ENCODE measurements around the gene VIPR2. TPM values are rescaled to one million over a fixed set of nuclear protein-coding genes. Genes with fewer than 3 reads are reported as not detected.

VIPR2 gene
- total and polyA plus RNA-seq, 9 donors, result 6.7 to 11.3 (median 8.6) TPM

DNA sequence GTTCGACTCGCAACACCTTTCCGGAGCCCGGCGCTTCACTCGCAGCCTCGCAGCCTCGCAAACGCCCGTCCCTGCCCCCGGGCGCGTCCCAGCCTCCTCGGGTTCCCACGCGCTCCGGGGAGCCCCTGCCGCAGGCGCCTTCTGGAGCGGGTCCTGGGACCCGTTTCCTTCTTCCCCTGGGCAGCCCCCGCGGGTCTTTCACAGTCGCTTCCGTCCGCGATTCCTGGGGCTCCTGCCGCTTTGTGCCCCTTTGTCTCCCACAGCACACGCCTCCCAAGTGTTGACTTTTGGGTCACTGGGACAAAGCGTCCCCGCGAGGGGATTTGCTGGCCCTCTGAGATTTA lies 147.6 kb downstream of the VIPR2 start:
- Histone ChIP-seq H3K4me3 (ENCODE audit: low read length) (no peak overlapping the region), H3K36me3 (ENCODE audit: control insufficient read depth, insufficient read depth, low read length) (no peaks in the 10 kb centered on the region), H3K9me3 (replicated peaks; ENCODE audit: control insufficient read depth, low read depth, low read length) (no peaks in the 10 kb centered on the region), H3K27me3 (ENCODE audit: control insufficient read depth, insufficient read depth, low read length) (peaks cover 51% of the 10 kb centered on the region), H3K4me1 (ENCODE audit: control insufficient read depth, insufficient read depth, low read length) (peaks cover 5% of the 10 kb centered on the region), H3K27ac (ENCODE audit: low read length) (no peak overlapping the region)
- no peak for DNase-seq
- WGBS (ENCODE audit: insufficient coverage), result 47% methylated on average over 32 of the region's 32 CpGs

DNA sequence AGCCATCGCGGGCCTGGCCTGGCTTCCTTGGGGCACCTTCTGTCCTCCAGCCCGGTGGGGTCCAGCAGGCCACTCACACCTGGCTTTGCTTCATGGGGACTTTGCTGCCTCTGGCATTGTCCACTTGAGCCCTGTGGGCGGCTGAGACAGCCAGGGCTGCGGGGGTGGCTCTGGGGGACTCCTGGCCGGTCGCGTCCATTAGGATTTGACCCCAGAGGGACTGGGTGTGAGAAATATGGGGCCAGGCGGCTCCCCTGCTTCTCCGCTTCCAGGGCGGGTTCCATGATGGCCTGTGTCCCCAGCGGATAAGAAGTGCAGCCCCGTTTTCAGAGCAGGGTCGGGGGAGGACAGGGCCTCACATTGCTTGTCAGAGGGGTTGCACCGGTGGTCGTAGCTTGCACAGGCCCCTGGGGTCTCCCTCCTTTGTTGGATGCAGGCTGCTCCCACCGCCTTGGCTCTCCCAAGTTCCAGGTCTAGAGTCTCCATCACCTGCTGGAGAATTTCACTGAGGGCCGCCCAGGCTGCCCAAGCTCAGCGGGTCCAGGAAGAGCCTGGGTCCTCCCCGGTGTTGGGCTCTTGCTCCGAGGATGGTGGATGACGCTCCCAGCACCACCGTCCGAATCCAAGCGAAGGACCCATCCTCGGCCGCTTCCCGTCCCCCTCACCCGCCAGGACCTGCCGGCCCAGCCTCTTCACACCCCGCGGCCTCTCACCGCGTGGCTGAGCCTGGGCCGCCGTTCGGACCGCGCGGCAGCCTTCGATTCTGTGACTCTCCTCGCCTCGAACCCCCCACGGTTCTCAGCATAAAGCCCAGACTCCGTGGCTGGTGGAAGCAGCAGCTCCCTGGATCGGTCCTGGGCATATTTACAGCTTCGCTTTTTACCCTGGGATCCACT lies 148.2 kb downstream of the VIPR2 start:
- Histone ChIP-seq H3K27ac (ENCODE audit: low read length) (no peak overlapping the region), H3K27me3 (ENCODE audit: control insufficient read depth, insufficient read depth, low read length) (peaks cover 55% of the 10 kb centered on the region), H3K9me3 (replicated peaks; ENCODE audit: control insufficient read depth, low read depth, low read length) (no peaks in the 10 kb centered on the region), H3K36me3 (ENCODE audit: control insufficient read depth, insufficient read depth, low read length) (no peaks in the 10 kb centered on the region), H3K4me3 (ENCODE audit: low read length) (no peak overlapping the region), H3K4me1 (ENCODE audit: control insufficient read depth, insufficient read depth, low read length) (peaks cover 9% of the 10 kb centered on the region)
- no peak for DNase-seq
- whole genome bisulfite sequencing (ENCODE audit: insufficient coverage), result 66% methylated on average over 46 of the region's 47 CpGs

DNA sequence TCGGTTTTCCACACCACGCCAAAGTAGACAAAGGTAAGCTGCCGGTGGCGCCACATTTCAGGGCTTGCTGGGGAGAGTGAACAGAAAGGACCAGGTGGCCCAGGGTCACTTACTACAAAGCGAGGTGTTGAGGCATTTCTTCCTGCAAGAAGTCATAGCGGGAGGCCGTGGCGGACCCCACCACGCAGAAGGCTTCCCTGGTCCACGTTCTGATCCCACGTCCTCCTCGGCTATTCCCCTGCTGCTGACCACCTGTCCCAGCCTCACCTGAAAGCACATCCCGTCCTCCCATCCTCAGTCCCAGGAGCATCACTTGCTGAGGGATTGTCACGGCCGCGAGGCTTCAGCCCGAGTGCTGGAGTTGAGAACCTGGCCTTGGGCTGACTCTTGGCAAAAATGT lies 149.2 kb downstream of the VIPR2 start:
- no peak for DNase-seq
- Histone ChIP-seq H3K36me3 (ENCODE audit: control insufficient read depth, insufficient read depth, low read length) (no peaks in the 10 kb centered on the region), H3K4me3 (ENCODE audit: low read length) (no peak overlapping the region), H3K9me3 (replicated peaks; ENCODE audit: control insufficient read depth, low read depth, low read length) (no peaks in the 10 kb centered on the region), H3K27me3 (ENCODE audit: control insufficient read depth, insufficient read depth, low read length) (peaks cover 61% of the 10 kb centered on the region), H3K4me1 (ENCODE audit: control insufficient read depth, insufficient read depth, low read length) (peaks cover 10% of the 10 kb centered on the region), H3K27ac (ENCODE audit: low read length) (no peak overlapping the region)
- WGBS (ENCODE audit: insufficient coverage), result 91% methylated on average over 17 of the region's 17 CpGs

DNA sequence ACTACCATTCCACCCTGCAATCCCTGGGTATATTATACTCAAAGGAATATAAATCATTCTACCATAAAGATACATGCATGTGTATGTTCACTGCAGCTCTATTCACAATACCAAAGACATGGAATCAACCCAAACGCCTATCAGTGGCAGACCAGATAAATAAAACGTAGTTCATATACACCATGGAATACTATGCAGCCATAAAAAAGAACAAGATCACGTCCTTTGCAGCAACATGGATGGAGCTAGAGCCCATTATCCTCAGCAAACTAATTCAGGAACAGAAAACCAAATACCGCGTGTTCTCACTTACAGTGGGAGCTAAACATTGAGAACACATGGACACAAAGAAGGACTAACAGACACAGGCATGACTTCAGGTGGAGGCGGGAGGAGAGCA lies 150.0 kb downstream of the VIPR2 start:
- H3K27ac ChIP-seq (ENCODE audit: low read length), result no peak overlapping the region
- H3K4me3 ChIP-seq (ENCODE audit: low read length), result no peak overlapping the region

DNA sequence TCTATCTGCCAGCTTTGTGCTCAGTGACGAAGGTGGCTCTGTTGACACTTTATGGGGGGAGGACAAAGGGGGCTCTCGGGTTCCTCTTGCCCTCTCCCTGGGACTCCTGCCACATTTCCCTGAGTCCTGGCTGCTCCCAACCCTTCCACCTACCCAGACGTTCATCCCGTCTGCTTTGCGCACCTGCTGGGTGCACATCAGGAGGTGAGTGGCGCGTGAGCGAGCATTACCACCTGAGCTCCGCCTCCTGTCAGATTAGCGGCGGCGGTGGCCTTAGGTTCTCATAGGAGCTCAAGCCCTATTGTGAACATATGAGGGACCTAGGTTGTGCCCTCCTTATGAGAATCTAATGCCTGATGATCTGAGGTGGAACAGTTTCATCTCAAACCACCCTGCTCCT lies 151.1 kb downstream of the VIPR2 start:
- H3K4me3 ChIP-seq (ENCODE audit: low read length), result no peak overlapping the region
- H3K4me1 ChIP-seq (ENCODE audit: control insufficient read depth, insufficient read depth, low read length), result peaks cover 10% of the 10 kb centered on the region
- no peaks in the 10 kb centered on the region for H3K9me3 ChIP-seq (replicated peaks; ENCODE audit: control insufficient read depth, low read depth, low read length)
- H3K36me3 ChIP-seq (ENCODE audit: control insufficient read depth, insufficient read depth, low read length), result no peaks in the 10 kb centered on the region
- DNase-seq, result no peak
- H3K27me3 ChIP-seq (ENCODE audit: control insufficient read depth, insufficient read depth, low read length), result peaks cover 58% of the 10 kb centered on the region
- no peak overlapping the region for H3K27ac ChIP-seq (ENCODE audit: low read length)
- 98% methylated on average over 8 of the region's 12 CpGs for WGBS (ENCODE audit: insufficient coverage)

More for the DNA sequence above, 150.0 kb downstream of the VIPR2 start:
- Histone ChIP-seq H3K36me3 (ENCODE audit: control insufficient read depth, insufficient read depth, low read length) (no peaks in the 10 kb centered on the region), H3K4me1 (ENCODE audit: control insufficient read depth, insufficient read depth, low read length) (peaks cover 10% of the 10 kb centered on the region), H3K27me3 (ENCODE audit: control insufficient read depth, insufficient read depth, low read length) (peaks cover 58% of the 10 kb centered on the region), H3K9me3 (replicated peaks; ENCODE audit: control insufficient read depth, low read depth, low read length) (no peaks in the 10 kb centered on the region)
- DNase-seq, result no peak
- 89% methylated on average over 4 of the region's 6 CpGs for WGBS (ENCODE audit: insufficient coverage)

DNA sequence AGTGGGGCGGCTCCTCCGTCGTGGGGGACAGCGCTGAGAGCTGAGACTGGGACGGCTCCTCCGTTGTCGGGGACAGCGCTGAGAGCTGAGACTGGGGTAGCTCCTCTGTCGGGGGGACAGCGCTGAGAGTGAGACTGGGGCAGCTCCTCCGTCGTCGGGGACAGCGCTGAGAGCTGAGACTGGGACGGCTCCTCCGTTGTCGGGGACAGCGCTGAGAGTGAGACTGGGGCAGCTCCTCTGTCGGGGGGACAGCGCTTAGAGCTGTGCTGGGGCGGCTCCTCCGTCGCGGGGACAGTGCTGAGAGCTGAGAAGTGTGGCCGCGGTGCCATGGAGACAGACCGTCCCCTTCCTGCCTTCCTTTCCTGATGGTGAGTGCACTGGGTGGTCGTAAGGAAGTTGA lies 151.9 kb downstream of the VIPR2 start:
- Histone ChIP-seq H3K27me3 (ENCODE audit: control insufficient read depth, insufficient read depth, low read length) (peaks cover 57% of the 10 kb centered on the region), H3K4me1 (ENCODE audit: control insufficient read depth, insufficient read depth, low read length) (peaks cover 10% of the 10 kb centered on the region), H3K9me3 (replicated peaks; ENCODE audit: control insufficient read depth, low read depth, low read length) (no peaks in the 10 kb centered on the region), H3K4me3 (ENCODE audit: low read length) (no peak overlapping the region), H3K36me3 (ENCODE audit: control insufficient read depth, insufficient read depth, low read length) (no peaks in the 10 kb centered on the region), H3K27ac (ENCODE audit: low read length) (no peak overlapping the region)
- DNase-seq, result no peak
- WGBS (ENCODE audit: insufficient coverage), result 15% methylated on average over 20 of the region's 28 CpGs

DNA sequence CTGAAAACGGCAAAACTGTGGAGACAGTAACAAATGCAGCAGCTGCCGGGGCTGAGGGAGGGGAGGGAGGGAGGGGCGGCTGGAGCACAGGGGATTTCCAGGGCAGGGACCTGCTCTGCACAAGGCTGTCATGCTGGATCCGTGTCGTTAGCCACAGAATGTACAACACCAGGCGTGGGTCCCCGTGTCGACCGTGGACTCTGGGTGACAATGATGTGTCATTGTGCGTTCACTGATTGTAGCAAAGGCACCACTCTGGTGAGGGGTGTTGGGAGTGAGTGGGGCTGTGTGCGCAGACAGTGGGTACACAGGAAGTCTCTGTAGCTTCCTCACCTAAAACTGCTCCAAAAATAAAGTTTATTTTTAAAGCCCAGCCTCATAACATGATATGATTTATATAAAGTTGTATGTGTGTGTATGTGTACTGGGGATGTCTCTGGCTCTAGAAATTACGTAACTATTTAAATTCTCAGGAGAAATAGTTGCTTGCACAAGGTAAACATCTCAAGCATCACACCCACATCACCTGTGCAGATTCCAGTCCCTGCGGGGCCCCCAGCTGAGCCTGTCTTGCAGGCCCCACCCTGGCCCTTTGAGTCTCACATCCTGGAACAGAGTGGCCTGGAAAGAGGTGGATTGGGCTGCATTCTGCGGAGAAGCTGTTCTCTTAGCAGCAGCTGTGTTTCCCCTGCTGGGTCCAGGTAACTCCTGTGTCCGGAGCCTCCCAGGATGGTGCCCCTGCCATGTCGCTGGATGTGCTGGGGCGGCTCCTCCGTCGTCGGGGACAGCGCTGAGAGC lies 152.6 kb downstream of the VIPR2 start:
- Histone ChIP-seq H3K27ac (ENCODE audit: low read length) (no peak overlapping the region), H3K9me3 (replicated peaks; ENCODE audit: control insufficient read depth, low read depth, low read length) (no peaks in the 10 kb centered on the region), H3K27me3 (ENCODE audit: control insufficient read depth, insufficient read depth, low read length) (peaks cover 50% of the 10 kb centered on the region), H3K4me3 (ENCODE audit: low read length) (no peak overlapping the region), H3K36me3 (ENCODE audit: control insufficient read depth, insufficient read depth, low read length) (no peaks in the 10 kb centered on the region), H3K4me1 (ENCODE audit: control insufficient read depth, insufficient read depth, low read length) (peaks cover 7% of the 10 kb centered on the region)
- DNase-seq, result no peak
- whole genome bisulfite sequencing (ENCODE audit: insufficient coverage), result 29% methylated on average over 16 of the region's 21 CpGs

DNA sequence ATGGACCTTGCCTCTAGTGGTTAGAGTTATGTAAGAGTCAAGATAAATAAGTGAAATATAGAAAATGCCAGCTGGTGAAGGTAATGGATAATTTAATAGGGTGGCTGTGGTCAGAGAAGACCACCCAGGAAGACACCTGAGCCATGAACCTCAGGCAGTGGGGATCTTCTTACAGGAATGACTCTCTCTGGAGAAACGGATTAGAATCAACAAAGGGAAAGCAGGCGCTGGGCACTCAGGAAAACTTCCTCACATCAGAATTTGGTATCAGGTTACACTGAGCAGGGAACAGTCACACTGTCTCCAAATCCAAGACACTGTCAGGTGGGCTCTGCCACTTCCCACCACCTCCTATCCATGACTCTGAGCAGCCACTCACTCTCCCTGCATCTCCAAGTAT lies 155.7 kb downstream of the VIPR2 start:
- Histone ChIP-seq H3K4me1 (ENCODE audit: control insufficient read depth, insufficient read depth, low read length) (peaks cover 7% of the 10 kb centered on the region), H3K27ac (ENCODE audit: low read length) (no peak overlapping the region), H3K4me3 (ENCODE audit: low read length) (no peak overlapping the region), H3K27me3 (ENCODE audit: control insufficient read depth, insufficient read depth, low read length) (peaks cover 32% of the 10 kb centered on the region), H3K36me3 (ENCODE audit: control insufficient read depth, insufficient read depth, low read length) (no peaks in the 10 kb centered on the region), H3K9me3 (replicated peaks; ENCODE audit: control insufficient read depth, low read depth, low read length) (no peaks in the 10 kb centered on the region)
- WGBS (ENCODE audit: insufficient coverage), result 43% methylated on average over 1 of the region's 2 CpGs
- no peak for DNase-seq

DNA sequence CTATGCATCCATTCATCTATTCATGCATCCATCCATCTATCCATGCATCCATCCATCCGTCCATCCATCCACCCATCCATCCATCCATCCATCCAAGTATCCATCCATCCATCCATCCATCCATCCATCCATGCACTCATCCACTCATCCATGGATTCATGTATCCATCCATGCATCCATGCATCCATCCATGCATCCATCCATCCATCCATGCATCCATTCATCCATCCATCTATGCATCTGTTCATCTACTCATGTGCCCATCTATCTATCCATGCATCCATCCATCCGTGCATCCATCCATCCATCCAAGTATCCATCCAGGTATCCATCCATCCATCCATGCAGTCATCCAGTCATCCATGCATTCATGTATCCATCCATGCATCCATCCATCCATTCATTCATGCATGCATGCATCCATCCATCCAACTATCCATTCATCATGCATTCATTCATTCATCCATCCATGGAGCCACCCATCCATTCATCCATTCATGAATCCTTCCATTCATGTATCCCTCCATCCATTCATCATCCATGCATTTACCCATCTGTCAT lies 156.3 kb downstream of the VIPR2 start:
- Histone ChIP-seq H3K4me3 (ENCODE audit: low read length) (no peak overlapping the region), H3K4me1 (ENCODE audit: control insufficient read depth, insufficient read depth, low read length) (peaks cover 7% of the 10 kb centered on the region), H3K27ac (ENCODE audit: low read length) (no peak overlapping the region), H3K36me3 (ENCODE audit: control insufficient read depth, insufficient read depth, low read length) (no peaks in the 10 kb centered on the region), H3K27me3 (ENCODE audit: control insufficient read depth, insufficient read depth, low read length) (peaks cover 26% of the 10 kb centered on the region), H3K9me3 (replicated peaks; ENCODE audit: control insufficient read depth, low read depth, low read length) (peaks cover 5% of the 10 kb centered on the region)
- no peak for DNase-seq
- 75% methylated on average over 2 of the region's 2 CpGs for WGBS (ENCODE audit: insufficient coverage)

DNA sequence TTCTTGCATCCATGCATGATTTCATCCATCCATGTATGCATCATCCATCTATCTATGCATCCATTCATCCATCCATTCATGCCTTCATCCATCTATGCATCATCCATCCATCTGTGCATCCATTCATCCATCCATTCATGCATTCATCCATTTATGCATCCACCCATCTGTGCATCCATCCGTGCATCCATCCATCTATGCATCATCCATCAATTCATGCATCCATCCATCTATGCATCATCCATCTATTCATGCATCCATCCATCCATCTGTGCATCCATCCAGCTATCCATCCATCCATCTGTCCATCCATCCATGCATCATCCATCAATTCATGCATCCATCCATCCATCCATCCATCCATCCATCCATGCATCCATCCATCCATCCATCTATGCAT lies 157.0 kb downstream of the VIPR2 start:
- Histone ChIP-seq H3K27ac (ENCODE audit: low read length) (no peak overlapping the region), H3K9me3 (replicated peaks; ENCODE audit: control insufficient read depth, low read depth, low read length) (peaks cover 12% of the 10 kb centered on the region), H3K4me3 (ENCODE audit: low read length) (no peak overlapping the region), H3K36me3 (ENCODE audit: control insufficient read depth, insufficient read depth, low read length) (no peaks in the 10 kb centered on the region), H3K27me3 (ENCODE audit: control insufficient read depth, insufficient read depth, low read length) (peaks cover 20% of the 10 kb centered on the region), H3K4me1 (ENCODE audit: control insufficient read depth, insufficient read depth, low read length) (peaks cover 7% of the 10 kb centered on the region)
- 38% methylated on average over 1 of the region's 1 CpG for WGBS (ENCODE audit: insufficient coverage)
- no peak for DNase-seq

All from muscle of leg (tissue), 11 donors.